Trophoblast cell (in vitro differentiated cells and primary cell): ENCODE results near the gene PRKCB.

Experiments used
- DNase-seq, 2 donors: peaks; one replicate each; pipeline ENCODE4 v3.0.0-alpha.2; 2016
- H2AFZ ChIP-seq: 2 replicates; pipeline ENCODE4 v1.6.1; 2013; ENCODE audit warnings: low read length, moderate library complexity, mild to moderate bottlenecking; ENCODE audit not compliant: insufficient read depth, poor library complexity
- H2AK5ac ChIP-seq: 2 replicates; pipeline ENCODE4 v1.6.1; 2013; ENCODE audit warnings: mild to moderate bottlenecking, low read length
- H2BK120ac ChIP-seq: 2 replicates; pipeline ENCODE4 v1.6.1; 2013; ENCODE audit warnings: low read length, mild to moderate bottlenecking, moderate library complexity; ENCODE audit not compliant: insufficient read depth, poor library complexity
- H2BK12ac ChIP-seq: 2 replicates; pipeline ENCODE4 v1.6.1; 2013; ENCODE audit warnings: mild to moderate bottlenecking, low read length, moderate library complexity
- H2BK5ac ChIP-seq: 2 replicates; pipeline ENCODE4 v1.6.1; 2013; ENCODE audit warnings: low read length, low read depth, moderate library complexity, mild to moderate bottlenecking; ENCODE audit not compliant: poor library complexity
- H3K14ac ChIP-seq: 2 replicates; pipeline ENCODE4 v1.6.1; 2013; ENCODE audit warnings: mild to moderate bottlenecking, low read length
- H3K18ac ChIP-seq: 2 replicates; pipeline ENCODE4 v1.6.1; 2013; ENCODE audit warnings: mild to moderate bottlenecking, low read length
- H3K23ac ChIP-seq: 2 replicates; pipeline ENCODE4 v1.6.1; 2013; ENCODE audit warnings: low read length
- H3K27ac ChIP-seq: 2 replicates; pipeline ENCODE4 v1.5.1; 2013; ENCODE audit warnings: low read depth, mild to moderate bottlenecking, inconsistent platforms, low read length, moderate library complexity
- H3K27me3 ChIP-seq: 2 replicates; pipeline ENCODE4 v1.6.1; 2013; ENCODE audit warnings: inconsistent platforms, mild to moderate bottlenecking, low read length, moderate library complexity; ENCODE audit not compliant: insufficient read depth
- H3K36me3 ChIP-seq, 2 experiments: 1 replicate in 1 of 2; 2 replicates in 1 of 2; pipeline ENCODE4 v1.6.1; 2013; ENCODE audit warnings: low read length in 2 of 2, mild to moderate bottlenecking in 2 of 2, moderate library complexity in 1 of 2; ENCODE audit not compliant: insufficient read depth in 2 of 2, control insufficient read depth in 1 of 2
- H3K4ac ChIP-seq: 2 replicates; pipeline ENCODE4 v1.6.1; 2013; ENCODE audit warnings: low read depth, mild to moderate bottlenecking, low read length, moderate library complexity
- H3K4me1 ChIP-seq, 2 experiments: 1 replicate in 1 of 2; 2 replicates in 1 of 2; pipeline ENCODE4 v1.6.1; 2013; ENCODE audit warnings: low read length in 2 of 2, mild to moderate bottlenecking in 2 of 2, moderate library complexity in 1 of 2; ENCODE audit not compliant: insufficient read depth in 2 of 2, control insufficient read depth in 1 of 2
- H3K4me2 ChIP-seq: 2 replicates; pipeline ENCODE4 v1.6.1; 2013; ENCODE audit warnings: inconsistent platforms, mild to moderate bottlenecking, low read length, moderate library complexity
- H3K4me3 ChIP-seq: 2 replicates; pipeline ENCODE4 v1.5.1; 2013; ENCODE audit warnings: mild to moderate bottlenecking, low read depth, low read length, inconsistent platforms
- H3K79me1 ChIP-seq: one replicate; pipeline ENCODE4 v1.6.1; 2013; ENCODE audit warnings: low read length
- H3K79me2 ChIP-seq: 2 replicates; pipeline ENCODE4 v1.6.1; 2013; ENCODE audit warnings: low read length, mild to moderate bottlenecking; ENCODE audit not compliant: control insufficient read depth, insufficient read depth, poor library complexity
- H3K9ac ChIP-seq: 2 replicates; pipeline ENCODE4 v1.6.1; 2013; ENCODE audit warnings: mild to moderate bottlenecking, low read length
- H3K9me3 ChIP-seq: 2 replicates; pipeline ENCODE4 v1.6.1; 2013; ENCODE audit warnings: low read depth, mild to moderate bottlenecking, control low read depth, inconsistent platforms, low read length; ENCODE audit not compliant: insufficient read depth
- H4K12ac ChIP-seq: 2 replicates; pipeline ENCODE4 v1.6.1; 2013; ENCODE audit warnings: low read depth, mild to moderate bottlenecking, low read length, moderate library complexity
- H4K8ac ChIP-seq: 2 replicates; pipeline ENCODE4 v1.6.1; 2013; ENCODE audit warnings: low read depth, mild to moderate bottlenecking, low read length, moderate library complexity
- H4K91ac ChIP-seq: one replicate; pipeline ENCODE4 v1.6.1; 2013; ENCODE audit warnings: low read depth, mild to moderate bottlenecking, low read length, moderate library complexity
- WGBS: extraction: QIAGEN DNeasy Blood & Tissue Kit; methylation state at CpG from one replicate; pipeline ENCODE4 v1.1.7; 2013; ENCODE audit warnings: missing lambda C conversion rate; ENCODE audit not compliant: insufficient read length, insufficient coverage; ENCODE audit errors: extremely low coverage; 5-methylcytosine and 5-hydroxymethylcytosine counted together

Gene PRKCB

DNA sequence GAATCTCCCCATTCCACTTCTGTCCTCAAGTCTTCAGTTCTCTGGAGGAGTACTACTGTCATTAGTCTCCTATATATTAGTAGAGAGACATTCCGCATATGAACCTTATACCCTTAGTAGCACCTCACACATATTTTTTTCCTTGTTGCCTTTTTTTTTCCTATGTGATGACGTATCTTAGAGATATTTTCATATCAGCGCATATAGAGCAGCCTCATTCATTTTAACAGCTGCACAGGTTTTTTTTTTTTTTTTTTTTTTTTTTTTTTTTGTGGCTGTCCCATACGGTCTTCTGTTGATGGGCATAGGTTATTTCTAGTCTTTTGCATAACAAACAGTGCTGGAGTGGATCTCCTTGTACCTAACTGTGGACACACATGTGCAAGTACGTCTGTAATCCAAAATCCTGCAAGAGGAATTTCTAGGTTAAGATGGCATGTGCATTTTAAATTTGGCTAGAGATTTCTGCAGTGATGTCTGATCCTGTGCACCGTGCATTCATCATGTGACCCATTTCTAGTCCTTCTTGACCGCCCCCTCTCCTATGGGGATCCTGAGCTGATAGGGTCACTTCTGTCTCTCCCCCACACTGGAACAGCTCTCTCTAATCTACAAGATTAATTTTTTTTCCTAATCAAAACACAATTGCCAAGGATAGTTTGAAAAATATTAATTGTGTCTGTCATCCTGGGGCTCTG lies 64.8 kb downstream of the PRKCB start:
- no peak overlapping the region for H2AFZ ChIP-seq
- no peak overlapping the region for H3K27ac ChIP-seq
- H3K79me2 ChIP-seq = no peaks in the 10 kb centered on the region
- H3K36me3 ChIP-seq = no peaks in the 10 kb centered on the region
- peaks cover 6% of the 10 kb centered on the region for H3K79me1 ChIP-seq
- peaks cover 7 to 15% of the 10 kb centered on the region in 2 experiments for H3K4me1 ChIP-seq
- no peak overlapping the region for H3K14ac ChIP-seq
- H3K23ac ChIP-seq = no peak overlapping the region
- no peak overlapping the region for H3K18ac ChIP-seq
- H4K12ac ChIP-seq = no peak overlapping the region
- H3K4me3 ChIP-seq = no peak overlapping the region
- H3K9ac ChIP-seq = no peak overlapping the region
- no peak overlapping the region for H3K4ac ChIP-seq
- H4K8ac ChIP-seq = no peak overlapping the region
- no CpG with 5 or more reads among the region's 7 CpGs for WGBS
- no peaks in the 10 kb centered on the region for H3K27me3 ChIP-seq
- H2BK120ac ChIP-seq = no peak overlapping the region
- no peak overlapping the region for H4K91ac ChIP-seq
- DNase-seq = no peak
- H2BK12ac ChIP-seq = no peak overlapping the region
- H2BK5ac ChIP-seq = no peak overlapping the region
- no peaks in the 10 kb centered on the region for H3K9me3 ChIP-seq
- no peak overlapping the region for H2AK5ac ChIP-seq
- no peak overlapping the region for H3K4me2 ChIP-seq

GRCh38 chr16:23901178-23902033 lies 65.6 kb downstream of the PRKCB start:
- no peaks in the 10 kb centered on the region for H3K36me3 ChIP-seq
- no peaks in the 10 kb centered on the region for H3K27me3 ChIP-seq
- H2BK5ac ChIP-seq = no peak overlapping the region
- no peak overlapping the region for H3K14ac ChIP-seq
- no peaks in the 10 kb centered on the region for H3K9me3 ChIP-seq
- H3K27ac ChIP-seq = no peak overlapping the region
- peaks cover 6% of the 10 kb centered on the region for H3K79me1 ChIP-seq
- DNase-seq = no peak
- no peak overlapping the region for H2AFZ ChIP-seq
- 100% methylated on average over 1 of the region's 13 CpGs for WGBS
- no peaks in the 10 kb centered on the region for H3K79me2 ChIP-seq
- H3K4me2 ChIP-seq = no peak overlapping the region
- H2BK120ac ChIP-seq = no peak overlapping the region
- H3K23ac ChIP-seq = no peak overlapping the region
- no peak overlapping the region for H4K8ac ChIP-seq
- H4K91ac ChIP-seq = no peak overlapping the region
- H3K18ac ChIP-seq = no peak overlapping the region
- H3K9ac ChIP-seq = no peak overlapping the region
- no peak overlapping the region for H2AK5ac ChIP-seq
- H2BK12ac ChIP-seq = no peak overlapping the region
- no peak overlapping the region for H4K12ac ChIP-seq
- H3K4me3 ChIP-seq = no peak overlapping the region
- H3K4me1 ChIP-seq = peaks cover 7 to 15% of the 10 kb centered on the region in 2 experiments
- H3K4ac ChIP-seq = no peak overlapping the region

GRCh38 chr16:23902034-23902747 lies 66.4 kb downstream of the PRKCB start:
- Histone ChIP-seq H3K4me1 (peaks cover 7 to 16% of the 10 kb centered on the region in 2 experiments), H3K79me2 (no peaks in the 10 kb centered on the region), H2AFZ (no peak overlapping the region), H3K4me3 (no peak overlapping the region), H2AK5ac (no peak overlapping the region), H3K79me1 (peaks cover 6% of the 10 kb centered on the region), H3K27ac (no peak overlapping the region), H2BK120ac (peak overlapping the region; percentile 44), H4K12ac (no peak overlapping the region), H2BK12ac (no peak overlapping the region), H3K18ac (no peak overlapping the region), H3K23ac (no peak overlapping the region), H3K4me2 (no peak overlapping the region), H3K14ac (no peak overlapping the region), H4K91ac (no peak overlapping the region), H3K9me3 (no peaks in the 10 kb centered on the region), H3K9ac (no peak overlapping the region), H3K36me3 (no peaks in the 10 kb centered on the region), H4K8ac (no peak overlapping the region), H3K27me3 (no peaks in the 10 kb centered on the region), H3K4ac (no peak overlapping the region), H2BK5ac (no peak overlapping the region)
- no peak for DNase-seq
- no CpG with 5 or more reads among the region's 4 CpGs for WGBS

DNA sequence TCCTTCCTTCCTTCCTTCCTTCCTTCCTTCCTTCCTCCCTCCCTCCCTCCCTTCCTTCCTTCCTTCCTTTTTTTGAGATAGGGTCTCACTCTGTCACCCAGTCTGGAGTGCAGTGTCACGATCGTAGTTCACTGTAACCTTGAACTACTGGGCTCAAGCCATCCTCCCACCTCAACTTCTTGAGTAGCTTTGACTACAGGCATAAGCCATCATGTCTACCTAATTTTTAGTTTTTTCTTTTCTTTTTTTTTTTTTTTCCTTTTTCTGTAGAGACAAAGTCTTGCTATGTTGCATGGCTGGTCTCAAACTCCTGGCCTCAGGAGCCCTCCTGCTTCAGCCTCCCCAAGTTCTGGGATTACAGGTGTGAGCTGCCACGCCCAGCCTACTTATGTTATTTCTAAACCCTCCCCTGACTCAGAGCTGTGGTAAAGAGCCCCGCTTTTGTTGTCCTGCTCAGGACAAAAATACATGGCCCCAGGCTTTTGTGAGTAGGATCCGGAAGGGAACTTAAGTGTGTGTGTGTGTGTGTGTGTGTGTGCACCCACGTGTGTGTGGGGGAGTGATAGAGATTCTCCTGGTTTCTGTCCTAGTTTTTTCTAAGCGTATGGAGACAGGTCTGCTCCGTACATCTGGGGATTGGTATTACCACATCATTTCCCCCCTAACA lies 67.1 kb downstream of the PRKCB start:
- Histone ChIP-seq H4K12ac (no peak overlapping the region), H3K9ac (no peak overlapping the region), H3K9me3 (no peaks in the 10 kb centered on the region), H2AK5ac (no peak overlapping the region), H3K79me1 (peaks cover 6% of the 10 kb centered on the region), H3K79me2 (no peaks in the 10 kb centered on the region), H3K23ac (no peak overlapping the region), H2AFZ (no peak overlapping the region), H2BK12ac (no peak overlapping the region), H3K18ac (no peak overlapping the region), H3K4me2 (no peak overlapping the region), H3K14ac (no peak overlapping the region), H3K27me3 (no peaks in the 10 kb centered on the region), H2BK5ac (no peak overlapping the region), H4K91ac (no peak overlapping the region), H2BK120ac (no peak overlapping the region), H3K4me3 (no peak overlapping the region), H3K27ac (peak overlapping the region; percentile 46), H4K8ac (no peak overlapping the region), H3K4me1 (peaks cover 7 to 19% of the 10 kb centered on the region in 2 experiments), H3K36me3 (no peaks in the 10 kb centered on the region), H3K4ac (no peak overlapping the region)
- peak; percentile 5 to 7 for DNase-seq
- no CpG with 5 or more reads among the region's 8 CpGs for WGBS
